Measurements from ENCODE around the gene MAMSTR.

GRCh38 chr19:48670699-48671445, 48.7 kb downstream of the MAMSTR start:
- TF ChIP-seq, protein P1, sequence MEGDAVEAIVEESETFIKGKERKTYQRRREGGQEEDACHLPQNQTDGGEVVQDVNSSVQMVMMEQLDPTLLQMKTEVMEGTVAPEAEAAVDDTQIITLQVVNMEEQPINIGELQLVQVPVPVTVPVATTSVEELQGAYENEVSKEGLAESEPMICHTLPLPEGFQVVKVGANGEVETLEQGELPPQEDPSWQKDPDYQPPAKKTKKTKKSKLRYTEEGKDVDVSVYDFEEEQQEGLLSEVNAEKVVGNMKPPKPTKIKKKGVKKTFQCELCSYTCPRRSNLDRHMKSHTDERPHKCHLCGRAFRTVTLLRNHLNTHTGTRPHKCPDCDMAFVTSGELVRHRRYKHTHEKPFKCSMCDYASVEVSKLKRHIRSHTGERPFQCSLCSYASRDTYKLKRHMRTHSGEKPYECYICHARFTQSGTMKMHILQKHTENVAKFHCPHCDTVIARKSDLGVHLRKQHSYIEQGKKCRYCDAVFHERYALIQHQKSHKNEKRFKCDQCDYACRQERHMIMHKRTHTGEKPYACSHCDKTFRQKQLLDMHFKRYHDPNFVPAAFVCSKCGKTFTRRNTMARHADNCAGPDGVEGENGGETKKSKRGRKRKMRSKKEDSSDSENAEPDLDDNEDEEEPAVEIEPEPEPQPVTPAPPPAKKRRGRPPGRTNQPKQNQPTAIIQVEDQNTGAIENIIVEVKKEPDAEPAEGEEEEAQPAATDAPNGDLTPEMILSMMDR (conservative IDR thresholded peaks at IDR 0.05; ENCODE audit: low read depth, low read length), result no peak
- TF ChIP-seq EZH2 (IDR thresholded peaks at IDR 0.05; ENCODE audit: low read length, unreplicated experiment) (no peak), EZH2phosphoT487 (IDR thresholded peaks at IDR 0.05; ENCODE audit: borderline replicate concordance, low read length) (no peak)

Measured in PC-3 (cell line).